ENCODE measurements around the gene ZDHHC13. TPM values are rescaled to one million over a fixed set of nuclear protein-coding genes. Genes with fewer than 3 reads are reported as not detected.

The ZDHHC13 gene
- total RNA-seq, 3 donors from 2014 or later, result 6.9 to 30.0 (median 22.0) TPM

DNA sequence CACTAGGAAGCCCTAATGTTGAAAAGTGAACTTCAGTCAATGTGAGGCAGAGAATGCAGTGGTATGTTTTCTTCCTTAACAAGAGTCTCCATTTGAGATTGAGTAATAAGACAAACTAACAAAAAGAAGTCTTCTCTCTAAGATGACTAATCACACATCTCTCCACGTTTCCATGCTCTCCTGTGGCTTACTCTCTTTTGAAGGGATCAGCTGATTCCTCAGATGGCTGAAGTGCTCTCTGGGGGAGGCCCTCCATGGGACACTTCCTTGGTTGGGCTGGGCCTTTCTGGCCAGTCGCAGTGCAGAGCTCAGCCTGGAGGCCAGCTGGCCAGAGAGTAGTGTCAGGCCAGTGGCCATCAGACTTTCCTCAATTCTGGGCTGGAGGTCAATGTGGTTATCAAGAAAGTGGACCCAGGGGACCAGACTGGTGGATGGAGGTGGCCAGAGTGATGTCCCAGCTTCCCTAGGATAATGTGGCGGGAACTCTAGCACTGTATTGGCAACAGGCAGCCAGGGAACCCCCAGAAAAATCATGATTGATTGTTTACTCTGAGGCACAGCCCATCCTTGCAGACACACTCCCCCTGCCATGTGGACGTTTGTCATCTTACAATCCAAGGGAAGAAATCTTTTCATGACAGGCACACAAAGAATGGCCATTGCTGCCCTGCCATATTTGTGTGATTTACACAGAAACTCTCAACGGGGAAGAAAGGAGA lies 70.3 kb downstream of the ZDHHC13 start:
- TF ChIP-seq, protein P1, sequence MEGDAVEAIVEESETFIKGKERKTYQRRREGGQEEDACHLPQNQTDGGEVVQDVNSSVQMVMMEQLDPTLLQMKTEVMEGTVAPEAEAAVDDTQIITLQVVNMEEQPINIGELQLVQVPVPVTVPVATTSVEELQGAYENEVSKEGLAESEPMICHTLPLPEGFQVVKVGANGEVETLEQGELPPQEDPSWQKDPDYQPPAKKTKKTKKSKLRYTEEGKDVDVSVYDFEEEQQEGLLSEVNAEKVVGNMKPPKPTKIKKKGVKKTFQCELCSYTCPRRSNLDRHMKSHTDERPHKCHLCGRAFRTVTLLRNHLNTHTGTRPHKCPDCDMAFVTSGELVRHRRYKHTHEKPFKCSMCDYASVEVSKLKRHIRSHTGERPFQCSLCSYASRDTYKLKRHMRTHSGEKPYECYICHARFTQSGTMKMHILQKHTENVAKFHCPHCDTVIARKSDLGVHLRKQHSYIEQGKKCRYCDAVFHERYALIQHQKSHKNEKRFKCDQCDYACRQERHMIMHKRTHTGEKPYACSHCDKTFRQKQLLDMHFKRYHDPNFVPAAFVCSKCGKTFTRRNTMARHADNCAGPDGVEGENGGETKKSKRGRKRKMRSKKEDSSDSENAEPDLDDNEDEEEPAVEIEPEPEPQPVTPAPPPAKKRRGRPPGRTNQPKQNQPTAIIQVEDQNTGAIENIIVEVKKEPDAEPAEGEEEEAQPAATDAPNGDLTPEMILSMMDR (IDR thresholded peaks at IDR 0.05), result no peak
- TF ChIP-seq POLR2A (IDR thresholded peaks at IDR 0.05), result no peak
- no peak for TF ChIP-seq POLR2AphosphoS5 (IDR thresholded peaks at IDR 0.05)
- Histone ChIP-seq H3K27me3 (no peaks in the 10 kb centered on the region), H3K9me3 (no peaks in the 10 kb centered on the region), H3K36me3 (no peaks in the 10 kb centered on the region), H3K27ac (no peak overlapping the region), H3K4me1 (no peaks in the 10 kb centered on the region), H3K4me3 (no peak overlapping the region)
- DNase-seq (ENCODE audit: low spot score in 2 of 2), result no peak
- intact Hi-C loops (cut with DNase I; ENCODE audit: low total_unique reads), result no loop called here

DNA sequence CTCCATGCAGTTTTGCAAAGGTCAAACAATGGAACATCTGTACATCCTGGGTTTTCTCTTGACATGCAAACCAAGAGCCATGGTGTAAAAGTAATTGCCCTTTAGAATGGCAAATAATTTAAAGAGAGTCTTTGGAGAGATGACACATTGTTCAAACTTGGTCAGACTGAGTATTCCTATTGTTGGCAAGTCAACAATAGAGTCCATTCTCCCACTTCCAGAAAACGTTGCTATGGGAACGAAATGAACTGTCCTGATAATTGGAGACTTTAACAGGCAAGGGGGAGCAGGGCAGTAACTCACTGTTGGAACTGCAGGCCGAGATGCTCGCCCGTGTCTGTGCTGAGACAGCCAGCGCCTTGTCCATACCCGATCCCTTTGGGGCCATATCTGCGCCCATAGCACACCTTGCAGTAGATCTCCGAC lies 70.9 kb downstream of the ZDHHC13 start:
- Histone ChIP-seq H3K4me1 (no peaks in the 10 kb centered on the region), H3K36me3 (no peaks in the 10 kb centered on the region), H3K4me3 (no peak overlapping the region), H3K27ac (no peak overlapping the region), H3K27me3 (no peaks in the 10 kb centered on the region), H3K9me3 (no peaks in the 10 kb centered on the region)
- TF ChIP-seq, protein P1 (IDR thresholded peaks at IDR 0.05), result no peak
- TF ChIP-seq POLR2A (IDR thresholded peaks at IDR 0.05), result no peak
- no peak for TF ChIP-seq POLR2AphosphoS5 (IDR thresholded peaks at IDR 0.05)
- DNase-seq (ENCODE audit: low spot score in 2 of 2), result no peak
- intact Hi-C loops (cut with DNase I; ENCODE audit: low total_unique reads), result no loop called here

DNA sequence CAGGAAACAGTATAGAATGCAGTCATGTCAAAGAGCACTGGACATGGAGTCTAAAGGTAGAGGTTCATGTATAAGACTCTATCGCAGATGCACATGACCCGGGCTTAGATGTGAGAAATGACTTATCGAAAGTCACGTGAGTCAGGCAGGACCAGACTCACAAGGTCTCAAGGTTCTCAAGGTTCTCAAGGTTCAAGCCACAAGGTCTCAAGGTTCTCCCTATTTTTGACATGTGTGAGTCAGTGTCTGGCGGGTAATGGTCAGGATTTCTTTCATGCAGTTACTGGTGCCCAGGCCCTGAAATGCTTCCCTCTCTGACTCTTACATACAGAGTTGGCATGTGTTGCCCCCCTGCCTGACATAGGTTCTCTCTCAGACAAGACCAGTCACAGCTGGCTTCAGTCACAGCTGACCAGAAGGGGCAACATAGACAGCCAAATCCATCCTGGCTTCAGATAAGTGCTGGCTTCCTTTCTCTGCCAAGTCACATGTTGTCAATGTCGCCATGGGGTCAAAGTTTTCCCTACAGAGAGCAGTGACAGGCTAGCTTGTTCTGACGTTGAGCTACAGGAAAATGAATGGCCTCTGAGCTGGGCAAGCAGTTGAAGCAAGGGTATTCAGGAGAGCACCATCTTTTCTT lies 74.7 kb downstream of the ZDHHC13 start:
- TF ChIP-seq POLR2A (IDR thresholded peaks at IDR 0.05) (no peak), POLR2AphosphoS5 (IDR thresholded peaks at IDR 0.05) (no peak)
- TF ChIP-seq, protein P1 (IDR thresholded peaks at IDR 0.05), result no peak
- intact Hi-C loops (cut with DNase I; ENCODE audit: low total_unique reads), result no loop called here
- Histone ChIP-seq H3K27ac (no peak overlapping the region), H3K27me3 (no peaks in the 10 kb centered on the region), H3K9me3 (no peaks in the 10 kb centered on the region), H3K4me3 (no peak overlapping the region), H3K36me3 (no peaks in the 10 kb centered on the region), H3K4me1 (no peaks in the 10 kb centered on the region)
- no peak for DNase-seq (ENCODE audit: low spot score in 2 of 2)

DNA sequence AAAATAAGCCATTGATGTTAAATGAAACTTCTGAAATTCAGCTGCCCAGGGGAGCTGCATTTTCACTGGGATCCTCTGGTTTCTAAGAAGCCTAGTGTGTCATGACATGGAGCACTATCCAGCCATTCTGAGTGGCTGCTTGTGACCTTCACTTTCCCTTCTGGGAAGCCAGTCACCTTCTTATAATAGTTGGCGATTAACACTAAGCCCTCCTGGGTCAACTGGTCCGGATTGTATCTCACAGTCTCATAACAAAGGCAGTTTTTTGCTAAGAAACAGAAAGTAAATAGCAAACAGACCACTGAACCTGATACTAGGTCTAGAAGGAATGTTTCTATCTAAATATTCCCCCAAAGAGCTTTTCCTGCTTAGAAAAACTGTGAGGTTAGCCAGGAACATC lies 76.9 kb downstream of the ZDHHC13 start:
- no peak overlapping the region for H3K4me3 ChIP-seq
- no peaks in the 10 kb centered on the region for H3K36me3 ChIP-seq
- intact Hi-C loops (cut with DNase I; ENCODE audit: low total_unique reads), result no loop called here
- H3K9me3 ChIP-seq, result no peaks in the 10 kb centered on the region
- TF ChIP-seq POLR2AphosphoS5 (IDR thresholded peaks at IDR 0.05) (no peak), POLR2A (IDR thresholded peaks at IDR 0.05) (no peak)
- TF ChIP-seq, protein P1 (IDR thresholded peaks at IDR 0.05), result no peak
- no peaks in the 10 kb centered on the region for H3K27me3 ChIP-seq
- DNase-seq (ENCODE audit: low spot score in 2 of 2), result no peak
- no peak overlapping the region for H3K27ac ChIP-seq
- no peaks in the 10 kb centered on the region for H3K4me1 ChIP-seq

DNA sequence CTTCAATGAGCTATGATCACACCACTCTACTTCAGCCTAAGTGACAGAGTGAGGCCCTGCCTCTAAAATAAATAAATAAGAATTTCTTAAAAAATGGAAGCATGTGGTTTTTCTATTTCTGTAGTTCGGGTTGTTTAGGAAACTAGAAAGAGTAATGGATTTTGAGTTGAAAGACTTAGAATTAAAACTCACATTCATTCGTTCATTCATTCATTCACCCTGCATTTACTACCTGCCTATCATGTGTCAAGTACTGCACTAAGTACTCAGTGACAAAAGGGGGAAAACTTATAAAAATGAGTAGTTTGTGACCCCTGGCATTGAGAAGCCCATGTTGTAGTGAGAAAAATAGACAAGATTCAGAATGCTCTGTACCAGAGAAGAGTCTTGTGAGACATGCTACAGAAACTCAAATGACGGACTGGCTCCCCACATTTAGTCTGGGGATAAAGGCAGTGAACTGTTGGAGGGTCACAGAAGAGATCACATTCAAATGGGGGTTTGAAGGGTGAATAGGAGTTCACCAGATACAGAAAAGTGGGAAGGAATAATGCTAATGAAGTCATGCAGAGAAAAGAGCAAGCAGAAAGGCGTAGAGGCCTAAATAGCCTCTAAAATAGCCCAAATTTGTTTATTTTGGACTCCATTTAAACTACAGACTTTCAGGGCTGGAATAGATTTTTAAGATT lies 77.8 kb downstream of the ZDHHC13 start:
- intact Hi-C loops (cut with DNase I; ENCODE audit: low total_unique reads), result no loop called here
- no peaks in the 10 kb centered on the region for H3K9me3 ChIP-seq
- H3K27me3 ChIP-seq, result no peaks in the 10 kb centered on the region
- H3K36me3 ChIP-seq, result no peaks in the 10 kb centered on the region
- H3K27ac ChIP-seq, result no peak overlapping the region
- no peak for DNase-seq (ENCODE audit: low spot score in 2 of 2)
- no peaks in the 10 kb centered on the region for H3K4me1 ChIP-seq
- TF ChIP-seq, protein P1 (IDR thresholded peaks at IDR 0.05), result no peak
- TF ChIP-seq POLR2A (IDR thresholded peaks at IDR 0.05) (no peak), POLR2AphosphoS5 (IDR thresholded peaks at IDR 0.05) (no peak)
- H3K4me3 ChIP-seq, result no peak overlapping the region
